Ascending aorta (tissue), 2 donors: Measurements from ENCODE around the gene CFP. TPM values are rescaled to one million over a fixed set of nuclear protein-coding genes. Genes with fewer than 3 reads are reported as not detected.

Experiments
- DNase-seq, 2 donors: peaks; one replicate each; pipeline ENCODE4 v3.0.0-alpha.2; 2019; ENCODE audit warnings: low spot score in 2 of 2
- H3K27ac ChIP-seq, 2 donors: fragments of 200-600 bp; sonication (generic); one replicate each; pipeline ENCODE4 v1.5.1; 2016 to 2017; ENCODE audit warnings: mild to moderate bottlenecking in 1 of 2
- H3K27me3 ChIP-seq: fragments of 200-600 bp; sonication (generic); one replicate; pipeline ENCODE4 v1.5.1; 2017
- H3K36me3 ChIP-seq, 2 donors: fragments of 200-600 bp; sonication (generic); one replicate each; pipeline ENCODE4 v1.5.1; 2016
- H3K4me1 ChIP-seq, 2 donors: fragments of 200-600 bp; sonication (generic); one replicate each; pipeline ENCODE4 v1.5.1; 2016 to 2017; ENCODE audit warnings: mild to moderate bottlenecking in 1 of 2
- H3K4me3 ChIP-seq, 2 donors: fragments of 200-600 bp; sonication (generic); one replicate each; pipeline ENCODE4 v1.5.1; 2016 to 2017; ENCODE audit warnings: mild to moderate bottlenecking in 1 of 2
- H3K9me3 ChIP-seq, 2 donors: fragments of 200-600 bp; sonication (generic); one replicate each; pipeline ENCODE4 v1.5.1; 2016
- CTCF ChIP-seq, 3 experiments: fragments of 200-600 bp in 2 of 3; fragments of 450-650 bp in 1 of 3; sonication (generic) in 2 of 3; IDR thresholded peaks; one replicate each; pipeline ENCODE4 v1.5.1; 2016 to 2019; ENCODE audit warnings: antibody characterized with exemption in 3 of 3, mild to moderate bottlenecking in 1 of 3, moderate library complexity in 1 of 3
- intact Hi-C: fragments of 100-400 bp; cut with DNase I; formaldehyde crosslinking; loops from one replicate; pipeline ENCODE4 v1.15.1; 2023
- total RNA-seq: library from RNA; depleted of rRNA; stranded (reverse); fragments of >200 nt; gene quantifications from one replicate; pipeline ENCODE4 v1.1.0, GENCODE V29; 2016

CFP gene
- total RNA-seq, 1 donor from 2014 or later = 25.4 TPM

- Histone ChIP-seq H3K9me3 (no peaks in the 10 kb centered on the region), H3K27me3 (no peaks in the 10 kb centered on the region), H3K4me1 (peaks cover 0 to 3% of the 10 kb centered on the region in 2 donors), H3K36me3 (peaks cover 5 to 7% of the 10 kb centered on the region in 2 donors), H3K27ac (no peak overlapping the region), H3K4me3 (no peak overlapping the region)
- DNase-seq = peak in 1 of 2 donors; percentile 48
- TF ChIP-seq CTCF (IDR thresholded peaks at IDR 0.05) = no peak
- intact Hi-C loops = no loop called here
These were observed 42.4 kb downstream of the CFP start for GRCh38 chrX:47587091-47587891.

- no peak for TF ChIP-seq CTCF (IDR thresholded peaks at IDR 0.05)
- no peak overlapping the region for H3K4me3 ChIP-seq
- H3K4me1 ChIP-seq = peaks cover 0 to 3% of the 10 kb centered on the region in 2 donors
- peaks cover 5 to 7% of the 10 kb centered on the region in 2 donors for H3K36me3 ChIP-seq
- peak overlapping the region in 1 of 2 donors; percentile 48 for H3K27ac ChIP-seq
- no peaks in the 10 kb centered on the region for H3K27me3 ChIP-seq
- DNase-seq = peak in 1 of 2 donors; percentile 48
- intact Hi-C loops = no loop called here
- H3K9me3 ChIP-seq = no peaks in the 10 kb centered on the region
These were observed 43.5 kb downstream of the CFP start for GRCh38 chrX:47586043-47586787.

- TF ChIP-seq CTCF (IDR thresholded peaks at IDR 0.05) = no peak
These were observed 44.5 kb downstream of the CFP start for GRCh38 chrX:47585273-47585672.

GRCh38 chrX:47584714-47585113 is 45.0 kb downstream of the CFP start:
- TF ChIP-seq CTCF (IDR thresholded peaks at IDR 0.05) = peak in 1 of 3 experiments; percentile 1
- intact Hi-C loops = loop anchor here (5.0 kb wide), 1 partner anchor 63 kb away; no protein-coding TSS in a partner anchor
- Histone ChIP-seq H3K27ac (peak overlapping the region in 1 of 2 donors; percentile 85), H3K4me1 (peaks cover 0 to 3% of the 10 kb centered on the region in 2 donors), H3K4me3 (no peak overlapping the region), H3K36me3 (peaks cover 5 to 7% of the 10 kb centered on the region in 2 donors), H3K9me3 (no peaks in the 10 kb centered on the region), H3K27me3 (no peaks in the 10 kb centered on the region)
- no peak for DNase-seq

More at GRCh38 chrX:47585273-47585672, 44.5 kb downstream of the CFP start:
- no peak overlapping the region for H3K4me3 ChIP-seq
- DNase-seq = peak in 1 of 2 donors; percentile 62
- H3K27ac ChIP-seq = peak overlapping the region in 1 of 2 donors; percentile 85
- peaks cover 0 to 3% of the 10 kb centered on the region in 2 donors for H3K4me1 ChIP-seq
- H3K9me3 ChIP-seq = no peaks in the 10 kb centered on the region
- no peaks in the 10 kb centered on the region for H3K27me3 ChIP-seq
- H3K36me3 ChIP-seq = peaks cover 5 to 7% of the 10 kb centered on the region in 2 donors
- intact Hi-C loops = no loop called here

GRCh38 chrX:47583240-47583861 is 46.4 kb downstream of the CFP start:
- Histone ChIP-seq H3K4me1 (peaks cover 0 to 3% of the 10 kb centered on the region in 2 donors), H3K9me3 (no peaks in the 10 kb centered on the region), H3K27ac (peak overlapping the region; percentile 85 to 90), H3K4me3 (peak overlapping the region; percentile 60 to 70), H3K36me3 (peaks cover 5 to 7% of the 10 kb centered on the region in 2 donors), H3K27me3 (no peaks in the 10 kb centered on the region)
- peak in 1 of 2 donors; percentile 55 for DNase-seq
- intact Hi-C loops = loop anchor here (5.0 kb wide), 1 partner anchor 64 kb away; no protein-coding TSS in a partner anchor
- TF ChIP-seq CTCF (IDR thresholded peaks at IDR 0.05) = no peak
